ENCODE data around the gene SH3PXD2B. TPM values are rescaled to one million over a fixed set of nuclear protein-coding genes. Genes with fewer than 3 reads are reported as not detected.

The SH3PXD2B gene
- total RNA-seq, 1 donor: 46.7 TPM

DNA sequence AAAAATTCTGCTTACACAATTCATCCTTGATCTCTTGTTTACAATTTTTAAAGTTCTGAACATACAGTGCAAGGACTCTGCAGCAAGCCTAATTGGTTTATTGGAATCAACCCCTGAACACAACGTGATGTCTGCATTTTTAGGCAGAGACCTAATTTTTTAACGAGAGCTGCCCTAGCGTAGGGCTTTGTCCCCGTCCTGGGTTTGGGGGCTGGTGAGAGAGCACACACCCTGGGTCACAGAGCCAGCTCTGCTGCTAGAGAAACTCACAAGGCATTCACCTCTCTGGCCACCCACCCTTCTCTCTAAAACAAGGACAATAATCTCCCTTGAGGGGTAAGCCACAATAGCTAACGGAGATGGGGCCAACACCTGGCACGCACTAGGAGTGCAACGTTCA lies 28.2 kb downstream of the SH3PXD2B start:
- TF ChIP-seq, protein P1, sequence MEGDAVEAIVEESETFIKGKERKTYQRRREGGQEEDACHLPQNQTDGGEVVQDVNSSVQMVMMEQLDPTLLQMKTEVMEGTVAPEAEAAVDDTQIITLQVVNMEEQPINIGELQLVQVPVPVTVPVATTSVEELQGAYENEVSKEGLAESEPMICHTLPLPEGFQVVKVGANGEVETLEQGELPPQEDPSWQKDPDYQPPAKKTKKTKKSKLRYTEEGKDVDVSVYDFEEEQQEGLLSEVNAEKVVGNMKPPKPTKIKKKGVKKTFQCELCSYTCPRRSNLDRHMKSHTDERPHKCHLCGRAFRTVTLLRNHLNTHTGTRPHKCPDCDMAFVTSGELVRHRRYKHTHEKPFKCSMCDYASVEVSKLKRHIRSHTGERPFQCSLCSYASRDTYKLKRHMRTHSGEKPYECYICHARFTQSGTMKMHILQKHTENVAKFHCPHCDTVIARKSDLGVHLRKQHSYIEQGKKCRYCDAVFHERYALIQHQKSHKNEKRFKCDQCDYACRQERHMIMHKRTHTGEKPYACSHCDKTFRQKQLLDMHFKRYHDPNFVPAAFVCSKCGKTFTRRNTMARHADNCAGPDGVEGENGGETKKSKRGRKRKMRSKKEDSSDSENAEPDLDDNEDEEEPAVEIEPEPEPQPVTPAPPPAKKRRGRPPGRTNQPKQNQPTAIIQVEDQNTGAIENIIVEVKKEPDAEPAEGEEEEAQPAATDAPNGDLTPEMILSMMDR (IDR thresholded peaks at IDR 0.05; ENCODE audit: insufficient read depth, low read length): no peak

DNA sequence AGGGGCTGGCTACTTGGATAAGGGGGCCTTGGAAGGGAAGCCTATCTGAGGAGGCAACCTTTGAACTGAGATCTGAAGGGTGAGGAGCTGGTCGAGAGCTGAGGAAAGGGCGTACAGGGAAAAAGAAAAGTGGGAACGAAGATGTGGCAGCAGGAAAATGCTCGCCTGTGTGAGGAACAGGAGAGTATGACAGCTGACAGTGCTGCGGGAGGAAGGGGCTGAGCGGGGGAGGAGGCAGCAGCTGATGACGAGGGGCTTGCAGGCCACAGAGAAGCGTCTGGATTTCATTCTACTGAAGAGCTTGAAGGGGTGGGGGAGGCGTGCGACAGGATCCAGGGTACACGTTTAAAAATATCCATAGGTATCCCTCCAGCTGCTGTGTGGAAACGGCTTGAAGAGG lies 28.9 kb downstream of the SH3PXD2B start:
- DNase-seq (ENCODE audit: low read depth): no peak
- no peak overlapping the region for H3K4me3 ChIP-seq (ENCODE audit: low read depth, low read length)
- TF ChIP-seq, protein P1 (IDR thresholded peaks at IDR 0.05; ENCODE audit: insufficient read depth, low read length): no peak

More for the DNA sequence above, 28.2 kb downstream of the SH3PXD2B start:
- DNase-seq (ENCODE audit: low read depth): no peak
- H3K4me3 ChIP-seq (ENCODE audit: low read depth, low read length): no peak overlapping the region

DNA sequence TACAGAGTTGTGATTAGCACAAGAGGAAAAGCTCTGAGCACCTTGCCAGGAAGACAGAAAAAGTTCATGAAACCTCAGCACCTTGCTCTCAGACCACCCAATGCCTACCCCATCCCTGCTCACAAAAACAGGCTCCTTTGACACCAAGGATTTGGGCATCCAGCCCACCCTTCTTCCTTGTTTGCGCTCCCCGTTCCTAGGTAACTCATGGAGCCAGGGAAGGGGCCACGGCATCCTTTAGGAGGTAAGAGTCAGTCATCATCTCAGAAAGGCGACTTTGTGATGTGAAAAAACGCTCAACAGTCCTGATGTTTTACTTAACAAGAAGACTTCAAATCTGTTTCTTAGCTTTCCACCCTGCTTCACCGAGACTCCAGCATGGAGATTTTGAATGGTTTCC lies 29.5 kb downstream of the SH3PXD2B start:
- no peak overlapping the region for H3K4me3 ChIP-seq (ENCODE audit: low read depth, low read length)
- DNase-seq (ENCODE audit: low read depth): no peak
- TF ChIP-seq, protein P1 (IDR thresholded peaks at IDR 0.05; ENCODE audit: insufficient read depth, low read length): no peak

DNA sequence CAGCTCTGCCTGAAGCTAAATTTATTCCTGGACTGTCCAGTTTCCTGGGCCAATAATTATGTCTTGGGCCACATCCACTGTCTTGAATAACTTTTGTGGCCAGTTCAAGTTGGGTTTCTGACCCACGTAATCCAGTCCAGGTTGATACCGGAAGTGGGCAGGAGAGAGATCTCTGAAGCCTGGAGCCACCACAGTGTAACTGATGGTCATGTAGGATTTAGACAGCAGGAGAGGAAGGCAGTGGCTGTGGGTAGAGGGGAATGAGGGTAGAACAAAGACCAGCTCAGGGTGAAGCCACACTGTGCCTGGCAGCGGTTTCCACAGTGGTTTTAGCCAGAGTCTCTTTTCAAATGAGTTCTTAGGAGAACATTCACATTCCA lies 30.2 kb downstream of the SH3PXD2B start:
- TF ChIP-seq, protein P1 (IDR thresholded peaks at IDR 0.05; ENCODE audit: insufficient read depth, low read length): no peak
- no peak for DNase-seq (ENCODE audit: low read depth)
- H3K4me3 ChIP-seq (ENCODE audit: low read depth, low read length): no peak overlapping the region

DNA sequence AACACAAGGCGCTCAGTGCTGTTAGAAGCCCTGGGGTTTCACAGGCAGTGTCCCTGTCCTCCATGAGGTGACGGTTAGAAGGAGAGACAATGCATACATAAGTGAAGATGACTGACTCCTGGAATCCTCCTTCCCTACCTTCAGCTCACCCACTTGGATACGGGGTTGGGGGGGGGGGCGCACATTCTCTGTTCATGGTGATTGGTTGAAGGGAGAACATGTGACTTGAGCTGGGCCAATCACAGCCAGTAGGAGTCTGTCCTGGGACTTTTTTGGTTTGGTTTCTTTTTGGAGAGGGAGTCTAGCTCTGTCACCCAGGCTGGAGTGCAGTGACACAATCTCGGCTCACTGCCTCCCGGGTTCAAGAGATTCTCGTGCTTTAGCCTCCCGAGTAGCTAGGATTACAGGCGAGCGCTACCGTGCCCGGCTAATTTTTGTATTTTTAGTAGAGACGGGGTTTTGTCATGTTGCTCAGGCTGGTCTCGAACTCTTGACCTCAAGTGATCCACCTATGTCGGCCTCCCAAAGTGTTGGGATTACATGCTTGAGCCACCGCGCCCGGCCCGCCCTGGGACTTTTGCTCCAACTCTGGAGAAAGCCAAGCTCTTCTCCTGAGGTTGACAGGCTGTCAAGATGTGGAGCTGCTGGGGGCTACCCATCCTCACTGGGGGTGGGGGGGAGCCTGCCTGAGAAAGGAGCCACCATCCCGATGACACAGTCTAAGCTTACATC lies 30.8 kb downstream of the SH3PXD2B start:
- no peak overlapping the region for H3K4me3 ChIP-seq (ENCODE audit: low read depth, low read length)
- DNase-seq (ENCODE audit: low read depth): no peak
- TF ChIP-seq, protein P1 (IDR thresholded peaks at IDR 0.05; ENCODE audit: insufficient read depth, low read length): no peak

DNA sequence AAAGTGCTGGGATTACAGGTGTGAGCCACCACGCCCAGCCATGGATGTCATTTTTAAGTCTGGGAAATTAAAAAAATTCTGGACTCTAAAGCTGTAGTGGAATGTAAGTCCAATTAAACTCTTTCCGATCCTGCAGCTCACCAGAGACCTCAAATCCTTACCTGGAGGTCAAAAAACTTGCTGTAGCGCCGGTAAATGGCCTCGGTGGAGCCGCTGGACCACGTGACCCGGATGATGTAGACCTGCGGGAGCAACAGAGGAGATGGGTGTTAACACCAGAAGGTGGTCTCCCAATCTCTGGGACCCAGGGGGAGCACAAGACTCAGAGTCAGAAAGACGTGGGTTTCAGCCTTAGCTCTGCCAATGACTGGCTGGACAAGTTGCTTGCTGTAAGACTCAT lies 32.1 kb downstream of the SH3PXD2B start:
- TF ChIP-seq, protein P1 (IDR thresholded peaks at IDR 0.05; ENCODE audit: insufficient read depth, low read length): no peak

DNA sequence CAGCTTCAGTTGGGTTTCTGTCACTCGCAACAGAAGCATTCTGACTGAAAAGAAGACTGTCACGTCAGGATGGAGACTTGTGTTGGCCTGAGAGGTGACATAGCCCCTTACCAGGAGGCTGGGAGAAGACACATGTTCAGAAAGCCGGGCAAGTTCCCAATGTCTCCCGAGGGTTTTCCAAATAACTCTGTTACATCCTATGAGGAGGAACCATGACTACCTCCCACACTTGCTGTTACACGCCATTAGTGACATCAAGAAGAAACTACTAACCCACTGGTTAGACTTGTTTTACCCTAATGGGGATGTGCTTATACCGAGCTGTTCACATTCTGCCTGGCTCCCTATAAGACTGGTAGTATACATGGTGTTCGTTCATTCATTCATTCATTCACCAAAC lies 33.3 kb downstream of the SH3PXD2B start:
- no peak for DNase-seq (ENCODE audit: low read depth)
- no peak overlapping the region for H3K4me3 ChIP-seq (ENCODE audit: low read depth, low read length)
- TF ChIP-seq, protein P1 (IDR thresholded peaks at IDR 0.05; ENCODE audit: insufficient read depth, low read length): no peak

More for the DNA sequence above, 32.1 kb downstream of the SH3PXD2B start:
- H3K4me3 ChIP-seq (ENCODE audit: low read depth, low read length): no peak overlapping the region
- DNase-seq (ENCODE audit: low read depth): no peak
